Ishikawa (cell line): ENCODE measurements around the gene PCP4.

ENCODE experiments used
- CEBPB ChIP-seq: IDR thresholded peaks from 2 replicates; pipeline ENCODE4 v1.6.1; 2012
- EGR1 ChIP-seq: IDR thresholded peaks from 2 replicates; pipeline ENCODE4 v1.6.1; 2012
- EP300 ChIP-seq: IDR thresholded peaks from 2 replicates; pipeline ENCODE4 v1.6.1; 2012; ENCODE audit warnings: borderline replicate concordance
- FOXM1 ChIP-seq: IDR thresholded peaks from 2 replicates; pipeline ENCODE4 v1.6.1; 2012; ENCODE audit warnings: low read depth, borderline replicate concordance
- NFIC ChIP-seq: IDR thresholded peaks from 2 replicates; pipeline ENCODE4 v1.6.1; 2012
- RAD21 ChIP-seq: IDR thresholded peaks from 2 replicates; pipeline ENCODE4 v1.6.1; 2012; ENCODE audit warnings: low read depth
- TAF1 ChIP-seq: IDR thresholded peaks from 2 replicates; pipeline ENCODE4 v1.6.1; 2012; ENCODE audit warnings: low read depth, mild to moderate bottlenecking
- TCF12 ChIP-seq: IDR thresholded peaks from 2 replicates; pipeline ENCODE4 v1.6.1; 2012; ENCODE audit warnings: low read depth
- TEAD4 ChIP-seq: IDR thresholded peaks from 2 replicates; pipeline ENCODE4 v1.6.1; 2012
- YY1 ChIP-seq: IDR thresholded peaks from 2 replicates; pipeline ENCODE4 v1.6.1; 2012; ENCODE audit warnings: low read depth
- ZBTB7A ChIP-seq: IDR thresholded peaks from 2 replicates; pipeline ENCODE4 v1.6.1; 2012; ENCODE audit warnings: low read depth
- TF ChIP-seq, protein P1 (sequence below): IDR thresholded peaks from 2 replicates; pipeline ENCODE4 v1.6.1; 2012; ENCODE audit warnings: low read depth, mild to moderate bottlenecking
- TF ChIP-seq, protein P2 (sequence below): IDR thresholded peaks from 2 replicates; pipeline ENCODE4 v1.6.1; 2012

DNA sequence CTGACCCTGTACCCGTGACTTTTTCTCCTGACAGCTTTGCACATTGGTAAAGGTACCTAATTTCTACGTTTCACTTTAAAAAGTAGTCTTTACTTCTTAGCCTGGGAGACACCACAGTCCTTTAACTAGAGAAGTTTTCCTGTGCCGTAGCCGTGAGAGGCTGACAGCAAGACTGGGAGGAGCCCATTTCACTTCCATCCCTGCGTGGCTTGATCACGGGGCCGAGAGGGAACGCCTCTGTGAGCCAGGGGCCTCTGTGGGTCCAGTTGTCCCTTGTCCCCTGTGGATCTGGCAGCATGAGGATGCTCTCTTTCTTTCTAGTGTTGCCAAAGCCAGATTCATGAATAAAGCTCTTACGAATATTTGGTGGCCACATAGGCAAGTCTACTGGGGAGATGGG is 21.6 kb downstream of the PCP4 start:
- TF ChIP-seq EGR1 = no peak
- no peak for TF ChIP-seq EP300
- TF ChIP-seq, protein P1, sequence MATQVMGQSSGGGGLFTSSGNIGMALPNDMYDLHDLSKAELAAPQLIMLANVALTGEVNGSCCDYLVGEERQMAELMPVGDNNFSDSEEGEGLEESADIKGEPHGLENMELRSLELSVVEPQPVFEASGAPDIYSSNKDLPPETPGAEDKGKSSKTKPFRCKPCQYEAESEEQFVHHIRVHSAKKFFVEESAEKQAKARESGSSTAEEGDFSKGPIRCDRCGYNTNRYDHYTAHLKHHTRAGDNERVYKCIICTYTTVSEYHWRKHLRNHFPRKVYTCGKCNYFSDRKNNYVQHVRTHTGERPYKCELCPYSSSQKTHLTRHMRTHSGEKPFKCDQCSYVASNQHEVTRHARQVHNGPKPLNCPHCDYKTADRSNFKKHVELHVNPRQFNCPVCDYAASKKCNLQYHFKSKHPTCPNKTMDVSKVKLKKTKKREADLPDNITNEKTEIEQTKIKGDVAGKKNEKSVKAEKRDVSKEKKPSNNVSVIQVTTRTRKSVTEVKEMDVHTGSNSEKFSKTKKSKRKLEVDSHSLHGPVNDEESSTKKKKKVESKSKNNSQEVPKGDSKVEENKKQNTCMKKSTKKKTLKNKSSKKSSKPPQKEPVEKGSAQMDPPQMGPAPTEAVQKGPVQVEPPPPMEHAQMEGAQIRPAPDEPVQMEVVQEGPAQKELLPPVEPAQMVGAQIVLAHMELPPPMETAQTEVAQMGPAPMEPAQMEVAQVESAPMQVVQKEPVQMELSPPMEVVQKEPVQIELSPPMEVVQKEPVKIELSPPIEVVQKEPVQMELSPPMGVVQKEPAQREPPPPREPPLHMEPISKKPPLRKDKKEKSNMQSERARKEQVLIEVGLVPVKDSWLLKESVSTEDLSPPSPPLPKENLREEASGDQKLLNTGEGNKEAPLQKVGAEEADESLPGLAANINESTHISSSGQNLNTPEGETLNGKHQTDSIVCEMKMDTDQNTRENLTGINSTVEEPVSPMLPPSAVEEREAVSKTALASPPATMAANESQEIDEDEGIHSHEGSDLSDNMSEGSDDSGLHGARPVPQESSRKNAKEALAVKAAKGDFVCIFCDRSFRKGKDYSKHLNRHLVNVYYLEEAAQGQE = no peak
- TF ChIP-seq TEAD4 = no peak
- TF ChIP-seq, protein P2, sequence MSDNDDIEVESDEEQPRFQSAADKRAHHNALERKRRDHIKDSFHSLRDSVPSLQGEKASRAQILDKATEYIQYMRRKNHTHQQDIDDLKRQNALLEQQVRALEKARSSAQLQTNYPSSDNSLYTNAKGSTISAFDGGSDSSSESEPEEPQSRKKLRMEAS = no peak
- no peak for TF ChIP-seq RAD21
- no peak for TF ChIP-seq TAF1
- no peak for TF ChIP-seq NFIC
- no peak for TF ChIP-seq YY1
- no peak for TF ChIP-seq TCF12
- no peak for TF ChIP-seq FOXM1
- TF ChIP-seq ZBTB7A = no peak
- TF ChIP-seq CEBPB = no peak
